H1 (cell line): ENCODE measurements around the gene SSBP3. TPM values are rescaled to one million over a fixed set of nuclear protein-coding genes. Genes with fewer than 3 reads are reported as not detected.

ENCODE experiments used
- CBX5 ChIP-seq: fragments of 300-800, 300-1000 bp; sonication (generic); IDR thresholded peaks from 2 replicates; pipeline ENCODE4 v1.7.1; 2016; ENCODE audit warnings: antibody characterized with exemption, low read length, low read depth
- CBX8 ChIP-seq: fragments of 300-800, 300-1000 bp; sonication (generic); IDR thresholded peaks from 2 replicates; pipeline ENCODE4 v1.7.1; 2016; ENCODE audit warnings: low read depth, low read length, borderline replicate concordance
- CHD2 ChIP-seq: IDR thresholded peaks from 2 replicates; pipeline ENCODE4 v1.6.1; 2012; ENCODE audit warnings: low read length, improper control_type of control experiment
- CREB1 ChIP-seq: IDR thresholded peaks from 2 replicates; pipeline ENCODE4 v1.6.1; 2012; ENCODE audit warnings: inconsistent platforms
- E2F6 ChIP-seq: IDR thresholded peaks from 2 replicates; pipeline ENCODE4 v1.6.1; 2012; ENCODE audit warnings: inconsistent platforms
- GABPA ChIP-seq: IDR thresholded peaks from 2 replicates; pipeline ENCODE4 v1.6.1; 2011; ENCODE audit warnings: mild to moderate bottlenecking, low read length, moderate library complexity, borderline replicate concordance; ENCODE audit not compliant: insufficient read depth
- GTF2F1 ChIP-seq: IDR thresholded peaks from 2 replicates; pipeline ENCODE4 v1.6.1; 2012; ENCODE audit warnings: low read depth, low read length, improper control_type of control experiment, borderline replicate concordance
- HDAC2 ChIP-seq, 2 experiments: fragments of 300-600 bp in 1 of 2; sonication (generic) in 1 of 2; IDR thresholded peaks; 2 replicates each; pipeline ENCODE4 v1.6.1; 2011 to 2012; ENCODE audit warnings: low read depth in 2 of 2, low read length in 2 of 2, mild to moderate bottlenecking in 2 of 2, moderate library complexity in 2 of 2, borderline replicate concordance in 1 of 2, inconsistent platforms in 1 of 2
- KDM1A ChIP-seq: fragments of 200-600, 300-600 bp; sonication (generic); IDR thresholded peaks from 2 replicates; pipeline ENCODE4 v1.7.1; 2016; ENCODE audit warnings: mild to moderate bottlenecking, low read length, borderline replicate concordance
- KDM5A ChIP-seq: fragments of 200-600 bp; IDR thresholded peaks from 2 replicates; pipeline ENCODE4 v1.7.1; 2012; ENCODE audit warnings: mild to moderate bottlenecking, low read length, inconsistent platforms, mixed read lengths
- MAFK ChIP-seq: IDR thresholded peaks from 2 replicates; pipeline ENCODE4 v1.6.1; 2012; ENCODE audit warnings: low read depth, mild to moderate bottlenecking, improper control_type of control experiment, low read length
- MAX ChIP-seq: IDR thresholded peaks from 2 replicates; pipeline ENCODE4 v1.6.1; 2012; ENCODE audit warnings: inconsistent platforms
- PHF8 ChIP-seq: fragments of 200-600 bp; sonication (generic); conservative IDR thresholded peaks from 2 replicates; pipeline ENCODE4 v1.7.1; 2012; ENCODE audit warnings: low read depth, mild to moderate bottlenecking, inconsistent platforms, low read length, moderate library complexity
- POLR2A ChIP-seq, 2 experiments: IDR thresholded peaks; 1 replicate in 1 of 2; 2 replicates in 1 of 2; pipeline ENCODE4 v1.6.1; 2011; ENCODE audit warnings: low read depth in 2 of 2, low read length in 2 of 2, mild to moderate bottlenecking in 2 of 2; ENCODE audit errors: control extremely low read depth in 1 of 2
- POLR2AphosphoS5 ChIP-seq: IDR thresholded peaks from 2 replicates; pipeline ENCODE4 v1.6.1; 2011; ENCODE audit warnings: low read depth, low read length
- RAD21 ChIP-seq, 2 experiments: IDR thresholded peaks in 1 of 2; conservative IDR thresholded peaks in 1 of 2; 2 replicates each; pipeline ENCODE4 v1.6.1; 2011; ENCODE audit warnings: low read depth in 2 of 2, low read length in 2 of 2, improper control_type of control experiment in 1 of 2, inconsistent platforms in 1 of 2, mild to moderate bottlenecking in 1 of 2, moderate library complexity in 1 of 2
- RXRA ChIP-seq: IDR thresholded peaks from 2 replicates; pipeline ENCODE4 v1.6.1; 2011; ENCODE audit warnings: low read depth, mild to moderate bottlenecking, low read length, moderate library complexity; ENCODE audit not compliant: insufficient read depth
- SP2 ChIP-seq: IDR thresholded peaks from 2 replicates; pipeline ENCODE4 v1.6.1; 2012; ENCODE audit warnings: mild to moderate bottlenecking, low read length, inconsistent platforms
- TAF1 ChIP-seq: IDR thresholded peaks from 2 replicates; pipeline ENCODE4 v1.6.1; 2011; ENCODE audit warnings: mild to moderate bottlenecking, low read depth, low read length
- TAF7 ChIP-seq: optimal IDR thresholded peaks from 2 replicates; pipeline ENCODE3; 2011; ENCODE audit warnings: low read depth, mild to moderate bottlenecking, inconsistent platforms, low read length, moderate library complexity, borderline replicate concordance
- TBP ChIP-seq: IDR thresholded peaks from 2 replicates; pipeline ENCODE4 v1.6.1; 2011; ENCODE audit warnings: low read depth, low read length, improper control_type of control experiment
- TCF12 ChIP-seq: IDR thresholded peaks from 2 replicates; pipeline ENCODE4 v1.6.1; 2011; ENCODE audit warnings: low read depth, mild to moderate bottlenecking, low read length
- YY1 ChIP-seq: IDR thresholded peaks from 2 replicates; pipeline ENCODE4 v1.6.1; 2011; ENCODE audit warnings: low read depth, mild to moderate bottlenecking, low read length
- polyA plus RNA-seq, 7 experiments: library from polyadenylated mRNA; depleted of rRNA in 3 of 7; stranded (reverse) in 5 of 7; unstranded in 2 of 7; fragments of >200 nt in 5 of 7; fragments of 200-250 nt in 2 of 7; gene quantifications; 1 replicate in 5 of 7; 2 replicates in 1 of 7; 4 replicates in 1 of 7; pipeline versions ENCODE4 v1.2.1 to v1.2.3, GENCODE V29; 2011 to 2013; ENCODE audit warnings: missing spikeins in 2 of 7, mixed read lengths in 2 of 7
- total RNA-seq: library from RNA; stranded (reverse); fragmentation: NEBNext Ultra II Directional; extraction: Animal tissue kit (Norgen Biotek cat#: 25700); gene quantifications from 2 replicates; pipeline ENCODE4 v1.2.1, GENCODE V29; 2021

The SSBP3 gene
- total and polyA plus RNA-seq, 2 of the 8 experiments (the other 6 are each of a cell fraction or from before 2014, with no cell fraction given): 99.7 to 133 TPM

GRCh38 chr1:54406339-54407153 is at the start of gene SSBP3 (continued):
- TF ChIP-seq GTF2F1: no peak
- peak in 1 of 2 experiments; percentile 77; a peak in 1 of 3 replicates for TF ChIP-seq POLR2A (IDR thresholded peaks at IDR 0.05; ENCODE audit: control extremely low read depth in 1 of 2, low read depth in 2 of 2, low read length in 2 of 2)
- TF ChIP-seq CBX5: no peak
- TF ChIP-seq TAF7: no peak
- TF ChIP-seq SP2: peak; percentile 29
- no peak for TF ChIP-seq MAFK
- no peak for TF ChIP-seq YY1
- TF ChIP-seq TAF1: peak; percentile 67
- TF ChIP-seq RXRA: no peak
- 0 out of 2 replicates have a peak, but pooled peaks have one; percentile 12 for TF ChIP-seq KDM1A
- no peak for TF ChIP-seq POLR2AphosphoS5
- peak; percentile 62; the same call in 1 of the 2 replicates for TF ChIP-seq CHD2
- TF ChIP-seq GABPA: no peak
- no peak for TF ChIP-seq MAX
- peak; percentile 57 for TF ChIP-seq PHF8
- no peak for TF ChIP-seq E2F6
- TF ChIP-seq RAD21 (IDR thresholded peaks at IDR 0.05 in 1 of 2, conservative IDR thresholded peaks at IDR 0.05 in 1 of 2; ENCODE audit: low read depth in 2 of 2, low read length in 2 of 2): peak in 1 of 2 experiments; percentile 3; a peak in 1 of 4 replicates
- no peak; a peak in 1 of 4 replicates for TF ChIP-seq HDAC2 (IDR thresholded peaks at IDR 0.05; ENCODE audit: borderline replicate concordance in 1 of 2, low read depth in 2 of 2, low read length in 2 of 2)
- TF ChIP-seq KDM5A: no peak
- TF ChIP-seq TCF12: no peak
- peak; percentile 44; the same call in 1 of the 2 replicates for TF ChIP-seq CREB1
- peak; percentile 43; the same call in 1 of the 2 replicates for TF ChIP-seq TBP
- TF ChIP-seq CBX8: no peak
